Caco-2 (cell line): ENCODE measurements around the gene ICAM3. TPM values are rescaled to one million over a fixed set of nuclear protein-coding genes. Genes with fewer than 3 reads are reported as not detected.

ENCODE experiments used
- BruUV-seq: library from RNA; stranded (reverse); fragments of 400-500 nt; replicated peaks from 2 replicates; lab custom pipeline; 2021; lab: Mats Ljungman, UMichigan
- CTCF ChIA-PET: fragments of 300-600 bp; sonication (Branson Sonifier 250); formaldehyde crosslinking; loops from one replicate; lab custom pipeline; 2022; ENCODE audit warnings: antibody characterized with exemption; lab: Charles Lee
- POLR2A ChIA-PET: fragments of 300-600 bp; sonication (Branson Sonifier 250); formaldehyde crosslinking; loops from one replicate; lab custom pipeline; 2022; ENCODE audit warnings: antibody characterized with exemption; lab: Charles Lee
- DNase-seq, 2 experiments: peaks; one replicate each; pipeline versions ENCODE4 v3.0.0 to v3.0.0-alpha.2; 2020 to 2022
- H3K27me3 ChIP-seq: replicated peaks from 2 replicates; pipeline ENCODE4 v1.6.0; 2011; ENCODE audit warnings: low read length; ENCODE audit not compliant: control insufficient read depth, insufficient read depth
- H3K36me3 ChIP-seq: 2 replicates; pipeline ENCODE4 v1.5.1; 2011; ENCODE audit warnings: low read length; ENCODE audit not compliant: control insufficient read depth, insufficient read depth
- H3K4me1 ChIP-seq: fragments of 250-450 bp; sonication (Bioruptor Pico); 2 replicates; pipeline ENCODE4 v1.5.1; 2020; ENCODE audit warnings: mild to moderate bottlenecking
- H3K4me3 ChIP-seq: 2 replicates; pipeline ENCODE4 v1.5.1; 2011; ENCODE audit warnings: low read depth, mild to moderate bottlenecking, control low read depth, low read length
- H3K9me3 ChIP-seq: fragments of 250-450 bp; sonication (Bioruptor Pico); 2 replicates; pipeline ENCODE4 v1.5.1; 2020; ENCODE audit warnings: mild to moderate bottlenecking, moderate library complexity
- H3K27ac Mint-ChIP-seq: one replicate; pipeline ENCODE4 v1.8.0; 2022; ENCODE audit warnings: mixed read lengths; ENCODE audit not compliant: unreplicated experiment
- H3K27me3 Mint-ChIP-seq: one replicate; pipeline ENCODE4 v1.8.0; 2022; ENCODE audit warnings: mixed read lengths; ENCODE audit not compliant: insufficient read depth, unreplicated experiment
- H3K36me3 Mint-ChIP-seq: one replicate; pipeline ENCODE4 v1.8.0; 2022; ENCODE audit warnings: mild to moderate bottlenecking, mixed read lengths; ENCODE audit not compliant: insufficient read depth, unreplicated experiment
- H3K4me1 Mint-ChIP-seq: one replicate; pipeline ENCODE4 v1.8.0; 2022; ENCODE audit warnings: low read depth, mixed read lengths; ENCODE audit not compliant: unreplicated experiment
- H3K4me3 Mint-ChIP-seq: one replicate; pipeline ENCODE4 v1.8.0; 2022; ENCODE audit warnings: mild to moderate bottlenecking, moderate library complexity, mixed read lengths; ENCODE audit not compliant: unreplicated experiment
- H3K9me3 Mint-ChIP-seq: one replicate; pipeline ENCODE4 v1.8.0; 2022; ENCODE audit warnings: mixed read lengths; ENCODE audit not compliant: unreplicated experiment
- CTCF ChIP-seq, 2 experiments: fragments of 200-600 bp in 1 of 2; IDR thresholded peaks; 1 replicate in 1 of 2; 2 replicates in 1 of 2; pipeline versions ENCODE4 v1.5.1 to v1.8.0; 2011 to 2022; ENCODE audit warnings: antibody characterized with exemption in 1 of 2, control low read depth in 1 of 2, inconsistent platforms in 1 of 2, low read depth in 1 of 2, low read length in 1 of 2, mild to moderate bottlenecking in 1 of 2, moderate library complexity in 1 of 2; ENCODE audit not compliant: insufficient read depth in 1 of 2, severe bottlenecking in 1 of 2, unreplicated experiment in 1 of 2
- intact Hi-C: fragments of 100-400 bp; cut with micrococcal nuclease; formaldehyde crosslinking; loops from one replicate; pipeline ENCODE4 v1.10.0; 2022; ENCODE audit not compliant: unreplicated experiment
- total RNA-seq: library from RNA; stranded (reverse); gene quantifications from 2 replicates; pipeline ENCODE4 v1.2.3, GENCODE V29; 2022

Gene ICAM3
- total RNA-seq, 1 experiment from 2014 or later, result 9.8 TPM

DNA sequence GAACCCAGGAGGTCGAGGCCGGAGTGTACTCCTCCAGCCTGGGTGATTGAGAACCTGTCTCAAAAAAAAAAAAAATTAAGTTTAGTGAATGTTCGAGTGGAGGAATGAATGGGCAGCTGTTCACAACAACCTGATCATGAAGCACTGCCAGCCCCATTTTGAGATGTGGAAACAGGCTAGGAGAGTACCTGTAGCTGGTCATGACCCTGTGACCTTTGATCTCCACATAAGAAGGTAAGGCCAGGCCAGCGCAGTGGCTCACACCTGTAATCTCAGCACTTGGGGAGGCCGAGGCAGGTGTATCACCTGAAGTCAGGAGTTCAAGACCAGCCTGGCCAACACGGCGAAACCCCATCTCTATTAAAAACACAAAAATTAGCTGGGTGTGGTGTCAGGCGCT lies 13.7 kb downstream of the ICAM3 start:
- TF ChIP-seq CTCF (IDR thresholded peaks at IDR 0.05; ENCODE audit: insufficient read depth in 1 of 2, low read depth in 1 of 2, low read length in 1 of 2, severe bottlenecking in 1 of 2, unreplicated experiment in 1 of 2), result no peak
- ChIA-PET CTCF (interaction anchor here (0.8 kb wide), 1 partner anchor 10 kb away, joined by 4 read pairs; the partner anchor contains the start of gene FDX2), POLR2A (interaction anchor here (0.7 to 0.9 kb wide), 2 partner anchors 11 to 56 kb away, joined by 3 to 4 read pairs; no protein-coding TSS in a partner anchor)
- Histone ChIP-seq H3K36me3 (peaks cover 2% of the 10 kb centered on the region), H3K27me3 (no peaks in the 10 kb centered on the region), H3K4me3 (no peak overlapping the region), H3K4me1 (no peaks in the 10 kb centered on the region), H3K9me3 (no peaks in the 10 kb centered on the region)
- no peaks in the 10 kb centered on the region for H3K9me3 Mint-ChIP-seq
- no peak for DNase-seq
- no peaks in the 10 kb centered on the region for H3K4me1 Mint-ChIP-seq
- H3K27me3 Mint-ChIP-seq, result no peaks in the 10 kb centered on the region
- peaks cover 77% of the 10 kb centered on the region for H3K36me3 Mint-ChIP-seq
- BruUV-seq, result no TSS peak
- intact Hi-C loops, result no loop called here
- H3K4me3 Mint-ChIP-seq, result no peak overlapping the region
- no peak overlapping the region for H3K27ac Mint-ChIP-seq

GRCh38 chr19:10321874-10322835 lies 17.3 kb downstream of the ICAM3 start:
- Histone ChIP-seq H3K27me3 (no peaks in the 10 kb centered on the region), H3K4me3 (no peak overlapping the region), H3K9me3 (no peaks in the 10 kb centered on the region), H3K36me3 (no peaks in the 10 kb centered on the region; the same call in none of the 2 replicates), H3K4me1 (no peaks in the 10 kb centered on the region)
- H3K4me1 Mint-ChIP-seq, result no peaks in the 10 kb centered on the region
- H3K9me3 Mint-ChIP-seq, result no peaks in the 10 kb centered on the region
- BruUV-seq, result no TSS peak
- no peak for DNase-seq
- intact Hi-C loops, result no loop called here
- H3K4me3 Mint-ChIP-seq, result no peak overlapping the region
- CTCF ChIA-PET, result no interaction called here
- TF ChIP-seq CTCF (IDR thresholded peaks at IDR 0.05; ENCODE audit: insufficient read depth in 1 of 2, low read depth in 1 of 2, low read length in 1 of 2, severe bottlenecking in 1 of 2, unreplicated experiment in 1 of 2), result no peak
- POLR2A ChIA-PET, result no interaction called here
- H3K27ac Mint-ChIP-seq, result peak overlapping the region; percentile 9
- H3K27me3 Mint-ChIP-seq, result no peaks in the 10 kb centered on the region
- H3K36me3 Mint-ChIP-seq, result peaks cover 68% of the 10 kb centered on the region

- H3K4me3 Mint-ChIP-seq, result no peak overlapping the region
- no peaks in the 10 kb centered on the region; the same call in none of the 2 replicates for H3K36me3 ChIP-seq
- no peaks in the 10 kb centered on the region for H3K9me3 ChIP-seq
- ChIA-PET CTCF (no interaction called here), POLR2A (no interaction called here)
- no peaks in the 10 kb centered on the region for H3K27me3 Mint-ChIP-seq
- no peaks in the 10 kb centered on the region for H3K4me1 Mint-ChIP-seq
- TF ChIP-seq CTCF (IDR thresholded peaks at IDR 0.05; ENCODE audit: insufficient read depth in 1 of 2, low read depth in 1 of 2, low read length in 1 of 2, severe bottlenecking in 1 of 2, unreplicated experiment in 1 of 2), result no peak
- no peak overlapping the region for H3K27ac Mint-ChIP-seq
- H3K4me3 ChIP-seq, result no peak overlapping the region
- intact Hi-C loops, result no loop called here
- H3K27me3 ChIP-seq, result no peaks in the 10 kb centered on the region
- H3K36me3 Mint-ChIP-seq, result peaks cover 69% of the 10 kb centered on the region
- H3K9me3 Mint-ChIP-seq, result no peaks in the 10 kb centered on the region
- no TSS peak for BruUV-seq
- peaks cover 2% of the 10 kb centered on the region; the same call in 1 of the 2 replicates for H3K4me1 ChIP-seq
- no peak for DNase-seq
Observed at GRCh38 chr19:10321417-10321797, 18.0 kb downstream of the ICAM3 start.
